HCT116 (cell line): Measurements from ENCODE around the gene MAF. TPM values are rescaled to one million over a fixed set of nuclear protein-coding genes. Genes with fewer than 3 reads are reported as not detected.

Source experiments
- ATAC-seq: fragments of 200-7000 bp; cut with Tn5 transposase; 2 replicates; pipeline ENCODE4 v1.9.1; 2020; ENCODE audit warnings: mild to moderate bottlenecking, moderate library complexity
- BruUV-seq: library from RNA; stranded (reverse); fragments of 400-500 nt; replicated peaks from 2 replicates; lab custom pipeline; 2021; lab: Mats Ljungman, UMichigan
- CTCF ChIA-PET: fragments of 300-600 bp; sonication (Branson Sonifier 250); formaldehyde crosslinking; loops from one replicate; lab custom pipeline; 2021; ENCODE audit warnings: antibody characterized with exemption; lab: Charles Lee
- POLR2A ChIA-PET: fragments of 300-600, 350-600 bp; sonication (Branson Sonifier 250); formaldehyde crosslinking; loops from one replicate; lab custom pipeline; 2021; ENCODE audit warnings: antibody characterized with exemption; lab: Charles Lee
- RAD21 ChIA-PET, 2 experiments: fragments of 300-600 bp; sonication (Branson Sonifier 250); formaldehyde crosslinking; loops; one replicate each; lab custom pipeline; 2023; ENCODE audit warnings: low total read pairs in 2 of 2; ENCODE audit not compliant: uncharacterized antibody in 2 of 2, unreplicated experiment in 2 of 2, low non-redundant PET in 1 of 2; lab: Charles Lee
- DNase-seq: peaks from one replicate; pipeline ENCODE4 v3.0.0-alpha.2; 2010; ENCODE audit warnings: low read depth, low spot score
- H2AFZ ChIP-seq: fragments of 200-600 bp; shearing (Covaris generic), sonication (generic); 2 replicates; pipeline ENCODE4 v1.6.1; 2017; ENCODE audit warnings: low read depth, mixed run types, mixed read lengths, antibody characterized with exemption, low read length; ENCODE audit not compliant: poor library complexity, severe bottlenecking
- H3K27ac ChIP-seq: 2 replicates; pipeline ENCODE4 v1.5.1; 2012; ENCODE audit warnings: low read depth, low read length
- H3K27me3 ChIP-seq: fragments of 200-600 bp; sonication (generic); 2 replicates; pipeline ENCODE4 v1.6.1; 2016; ENCODE audit warnings: mixed run types, low read length, mixed read lengths; ENCODE audit not compliant: insufficient read depth
- H3K36me3 ChIP-seq, 2 experiments: fragments of 200-500 bp in 1 of 2; fragments of 200-600 bp in 1 of 2; sonication (Bioruptor generic) in 1 of 2; sonication (generic) in 1 of 2; 2 replicates each; pipeline versions ENCODE4 v1.5.1 to v1.6.1; 2014 to 2016; ENCODE audit warnings: low read length in 2 of 2, inconsistent platforms in 1 of 2, mixed read lengths in 1 of 2, mixed run types in 1 of 2; ENCODE audit not compliant: insufficient read depth in 2 of 2, control insufficient read depth in 1 of 2
- H3K4me1 ChIP-seq, 2 experiments: fragments of 200-600 bp in 1 of 2; sonication (generic) in 1 of 2; 2 replicates each; pipeline versions ENCODE4 v1.5.1 to v1.6.1; 2012 to 2017; ENCODE audit warnings: low read length in 2 of 2, inconsistent platforms in 1 of 2, mild to moderate bottlenecking in 1 of 2, mixed read lengths in 1 of 2, mixed run types in 1 of 2, moderate library complexity in 1 of 2; ENCODE audit not compliant: insufficient read depth in 2 of 2, control insufficient read depth in 1 of 2
- H3K4me2 ChIP-seq: fragments of 200-600 bp; sonication (generic); 2 replicates; pipeline ENCODE4 v1.6.1; 2017; ENCODE audit warnings: mixed run types, low read length, mixed read lengths
- H3K4me3 ChIP-seq, 2 experiments: fragments of 200-600 bp in 1 of 2; sonication (generic) in 1 of 2; replicated peaks in 1 of 2; 2 replicates each; pipeline ENCODE4 v1.5.1; 2011 to 2016; ENCODE audit warnings: low read length in 2 of 2, control low read depth in 1 of 2, low read depth in 1 of 2, mild to moderate bottlenecking in 1 of 2, mixed read lengths in 1 of 2, mixed run types in 1 of 2
- H3K79me2 ChIP-seq: fragments of 200-600 bp; sonication (generic); 2 replicates; pipeline ENCODE4 v1.6.1; 2017; ENCODE audit warnings: mild to moderate bottlenecking, mixed run types, low read length, moderate library complexity, mixed read lengths; ENCODE audit not compliant: insufficient read depth
- H3K9ac ChIP-seq: fragments of 200-600 bp; sonication (generic); 2 replicates; pipeline ENCODE4 v1.6.1; 2016; ENCODE audit warnings: low read length, mixed read lengths
- H3K9me2 ChIP-seq: fragments of 200-600 bp; sonication (generic), shearing (Covaris generic); 2 replicates; pipeline ENCODE4 v1.6.1; 2017; ENCODE audit warnings: mixed run types, mild to moderate bottlenecking, moderate library complexity; ENCODE audit not compliant: insufficient read depth
- H3K9me3 ChIP-seq, 2 experiments: fragments of 200-500 bp in 1 of 2; fragments of 200-600 bp in 1 of 2; sonication (Bioruptor generic) in 1 of 2; sonication (generic) in 1 of 2; 2 replicates each; pipeline ENCODE4 v1.6.1; 2014 to 2017; ENCODE audit warnings: low read length in 2 of 2, mixed read lengths in 2 of 2, inconsistent platforms in 1 of 2, low read depth in 1 of 2, mild to moderate bottlenecking in 1 of 2, mixed run types in 1 of 2, moderate library complexity in 1 of 2; ENCODE audit not compliant: control insufficient read depth in 1 of 2, insufficient read depth in 1 of 2
- H4K20me1 ChIP-seq: fragments of 200-600 bp; sonication (generic), shearing (Covaris generic); 2 replicates; pipeline ENCODE4 v1.6.1; 2017; ENCODE audit warnings: mixed run types, mild to moderate bottlenecking, moderate library complexity; ENCODE audit not compliant: insufficient read depth
- CBX3 ChIP-seq: IDR thresholded peaks from 2 replicates; pipeline ENCODE4 v1.6.1; 2012; ENCODE audit warnings: low read depth
- CEBPB ChIP-seq: IDR thresholded peaks from 2 replicates; pipeline ENCODE4 v1.6.1; 2012; ENCODE audit warnings: low read depth
- CTCF ChIP-seq, 3 experiments: fragments of 200-600 bp in 1 of 3; sonication (generic) in 1 of 3; IDR thresholded peaks in 2 of 3; conservative IDR thresholded peaks in 1 of 3; 2 replicates each; pipeline ENCODE4 v1.5.1; 2012 to 2017; ENCODE audit warnings: low read depth in 2 of 3, low read length in 2 of 3, antibody characterized with exemption in 1 of 3, borderline replicate concordance in 1 of 3, control low read depth in 1 of 3, mild to moderate bottlenecking in 1 of 3, mixed read lengths in 1 of 3, mixed run types in 1 of 3, moderate library complexity in 1 of 3; ENCODE audit not compliant: insufficient read depth in 1 of 3
- EGR1 ChIP-seq: IDR thresholded peaks from 2 replicates; pipeline ENCODE4 v1.6.1; 2012; ENCODE audit warnings: low read depth
- ELF1 ChIP-seq: IDR thresholded peaks from 2 replicates; pipeline ENCODE4 v1.6.1; 2012; ENCODE audit warnings: low read depth, borderline replicate concordance
- EZH2 ChIP-seq: fragments of 200-600 bp; sonication (generic); IDR thresholded peaks from 2 replicates; pipeline ENCODE4 v1.6.1; 2017; ENCODE audit warnings: antibody characterized with exemption, mixed run types
- EZH2phosphoT487 ChIP-seq: fragments of 200-600 bp; IDR thresholded peaks from 2 replicates; pipeline ENCODE4 v1.6.1; 2018; ENCODE audit warnings: antibody characterized with exemption, borderline replicate concordance
- JUND ChIP-seq: IDR thresholded peaks from 2 replicates; pipeline ENCODE4 v1.6.1; 2012
- MAX ChIP-seq: IDR thresholded peaks from 2 replicates; pipeline ENCODE4 v1.6.1; 2012
- POLR2AphosphoS5 ChIP-seq: IDR thresholded peaks from 2 replicates; pipeline ENCODE4 v1.6.1; 2011; ENCODE audit warnings: mild to moderate bottlenecking, low read depth, low read length, moderate library complexity
- REST ChIP-seq: IDR thresholded peaks from 2 replicates; pipeline ENCODE4 v1.6.1; 2012; ENCODE audit warnings: low read depth
- SIN3A ChIP-seq: IDR thresholded peaks from 2 replicates; pipeline ENCODE4 v1.6.1; 2012; ENCODE audit warnings: low read depth
- SP1 ChIP-seq: IDR thresholded peaks from 2 replicates; pipeline ENCODE4 v1.6.1; 2012; ENCODE audit warnings: low read depth
- SRF ChIP-seq: IDR thresholded peaks from 2 replicates; pipeline ENCODE4 v1.6.1; 2012; ENCODE audit warnings: low read depth
- TCF7L2 ChIP-seq: IDR thresholded peaks from 2 replicates; pipeline ENCODE4 v1.7.0; 2011; ENCODE audit warnings: borderline replicate concordance, inconsistent platforms; ENCODE audit not compliant: insufficient read depth, insufficient read length; ENCODE audit errors: extremely low read depth
- YY1 ChIP-seq: IDR thresholded peaks from 2 replicates; pipeline ENCODE4 v1.6.1; 2011; ENCODE audit warnings: low read length, low read depth, moderate library complexity, mild to moderate bottlenecking; ENCODE audit not compliant: insufficient replicate concordance; ENCODE audit errors: extremely low read depth
- ZFX ChIP-seq: fragments of 450-650 bp; IDR thresholded peaks from 2 replicates; pipeline ENCODE4 v1.6.1; 2017
- ZNF274 ChIP-seq: fragments of 200-500 bp; sonication (Bioruptor generic); IDR thresholded peaks from 2 replicates; pipeline ENCODE4 v1.6.1; 2014; ENCODE audit warnings: mild to moderate bottlenecking, low read depth, low read length, inconsistent platforms
- intact Hi-C: fragments of 100-400 bp; cut with micrococcal nuclease; formaldehyde crosslinking; loops from 2 replicates; pipeline ENCODE4 v1.10.0; 2022
- total RNA-seq: library from RNA; stranded (reverse); gene quantifications from one replicate; pipeline ENCODE4 v1.2.1, GENCODE V29; 2021; ENCODE audit not compliant: unreplicated experiment
- TF ChIP-seq, protein P1 (sequence below): IDR thresholded peaks from 2 replicates; pipeline ENCODE4 v1.6.1; 2012

Gene MAF
- total RNA-seq, 1 experiment from 2014 or later: 0.27 TPM

DNA sequence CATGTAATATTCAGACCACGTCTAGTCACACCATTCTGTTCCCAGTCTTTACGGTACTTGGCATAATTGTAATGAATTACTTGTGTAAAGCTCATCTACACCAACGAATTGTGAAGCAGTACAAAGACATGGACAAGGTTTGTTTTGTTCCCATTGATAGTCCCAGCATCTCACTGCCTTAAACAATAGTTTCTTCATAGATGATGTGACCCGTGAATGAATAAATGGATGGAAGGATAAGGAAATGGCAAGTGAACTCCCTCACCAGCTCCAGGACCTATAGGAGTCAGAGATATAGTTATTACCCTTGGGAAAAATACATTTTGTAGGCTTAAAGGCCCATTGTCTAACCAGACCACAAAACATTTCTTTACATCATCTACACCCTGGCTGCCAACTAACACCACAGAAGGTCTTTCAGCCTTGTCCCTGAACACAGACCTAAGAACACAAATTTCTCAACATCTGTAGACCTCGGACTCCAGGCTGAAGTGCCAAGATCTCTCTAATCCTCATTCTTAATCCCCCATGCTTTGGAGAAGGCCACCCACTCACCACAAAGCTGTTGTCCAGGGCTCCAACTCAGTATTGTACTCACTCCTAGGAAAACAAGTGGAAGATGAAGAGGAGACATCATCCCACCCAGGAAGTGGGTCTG, 38.2 kb downstream of the MAF start:
- no peaks in the 10 kb centered on the region for H3K27me3 ChIP-seq
- no peaks in the 10 kb centered on the region for H3K36me3 ChIP-seq
- H3K9ac ChIP-seq: no peak overlapping the region
- ChIA-PET POLR2A (no interaction called here), CTCF (no interaction called here), RAD21 (no interaction called here)
- H4K20me1 ChIP-seq: no peaks in the 10 kb centered on the region
- no peaks in the 10 kb centered on the region for H3K79me2 ChIP-seq
- no peaks in the 10 kb centered on the region for H3K4me1 ChIP-seq
- H3K4me3 ChIP-seq: no peak overlapping the region
- H2AFZ ChIP-seq: no peak overlapping the region
- BruUV-seq: no TSS peak
- no peak for TF ChIP-seq EGR1
- no peak for TF ChIP-seq ZFX
- no peak for TF ChIP-seq EZH2phosphoT487
- TF ChIP-seq ELF1: no peak
- no peak for TF ChIP-seq ZNF274
- TF ChIP-seq CBX3: no peak
- no peak for TF ChIP-seq JUND
- TF ChIP-seq, protein P1, sequence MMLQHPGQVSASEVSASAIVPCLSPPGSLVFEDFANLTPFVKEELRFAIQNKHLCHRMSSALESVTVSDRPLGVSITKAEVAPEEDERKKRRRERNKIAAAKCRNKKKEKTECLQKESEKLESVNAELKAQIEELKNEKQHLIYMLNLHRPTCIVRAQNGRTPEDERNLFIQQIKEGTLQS: no peak
- TF ChIP-seq REST: no peak
- TF ChIP-seq CTCF (IDR thresholded peaks at IDR 0.05 in 2 of 3, conservative IDR thresholded peaks at IDR 0.05 in 1 of 3; ENCODE audit: borderline replicate concordance in 1 of 3, insufficient read depth in 1 of 3, low read depth in 2 of 3, low read length in 2 of 3): no peak
- no peak for TF ChIP-seq MAX
- TF ChIP-seq SP1: no peak
- TF ChIP-seq YY1: no peak
- no peak for TF ChIP-seq EZH2
- TF ChIP-seq TCF7L2: no peak
- TF ChIP-seq POLR2AphosphoS5: no peak
- TF ChIP-seq SRF: no peak
- no peak for TF ChIP-seq CEBPB
- TF ChIP-seq SIN3A: no peak
- no peak overlapping the region for H3K4me2 ChIP-seq
- peaks cover 22 to 29% of the 10 kb centered on the region in 2 experiments; a peak in 3 of 4 replicates for H3K9me3 ChIP-seq
- no peak overlapping the region for H3K27ac ChIP-seq
- ATAC-seq (no peak), DNase-seq (no peak)
- intact Hi-C loops: no loop called here
- no peaks in the 10 kb centered on the region for H3K9me2 ChIP-seq
